HepG2 (cell line): ENCODE measurements around the gene SMIM38.

Experiments
- FIP1L1 ChIP-seq: fragments of 200-400 bp; formaldehyde crosslinking; IDR thresholded peaks from 2 replicates; pipeline ENCODE4 v1.6.1; 2018; ENCODE audit warnings: low read depth, mild to moderate bottlenecking, low read length, moderate library complexity, borderline replicate concordance; ENCODE audit not compliant: insufficient read depth
- HNRNPK ChIP-seq: fragments of 200-400 bp; formaldehyde crosslinking; IDR thresholded peaks from 2 replicates; pipeline ENCODE4 v1.6.1; 2018; ENCODE audit warnings: low read length, low read depth, moderate library complexity, mild to moderate bottlenecking; ENCODE audit not compliant: poor library complexity, severe bottlenecking
- KLF16 ChIP-seq, 2 experiments: sonication (generic) in 1 of 2; formaldehyde crosslinking in 1 of 2; IDR thresholded peaks; 2 replicates each; pipeline versions ENCODE4 v1.6.1 to v1.8.0; 2016 to 2023; ENCODE audit warnings: missing genetic modification reagents in 2 of 2, missing compliant biosample characterization in 1 of 2
- MAFF ChIP-seq: IDR thresholded peaks from 2 replicates; pipeline ENCODE4 v1.6.1; 2011; ENCODE audit warnings: low read depth, low read length, improper control_type of control experiment
- POLR2A ChIP-seq, 2 experiments: IDR thresholded peaks; 2 replicates each; pipeline ENCODE4 v1.6.1; 2011; ENCODE audit warnings: low read depth in 2 of 2, low read length in 2 of 2, mild to moderate bottlenecking in 1 of 2, moderate library complexity in 1 of 2; ENCODE audit not compliant: insufficient read depth in 1 of 2
- ZBTB21 ChIP-seq: sonication (generic); formaldehyde crosslinking; IDR thresholded peaks from 2 replicates; pipeline ENCODE4 v1.4.0; 2020; ENCODE audit warnings: missing genetic modification reagents
- ZNF138 ChIP-seq: sonication (generic); formaldehyde crosslinking; IDR thresholded peaks from 2 replicates; pipeline ENCODE4 v1.5.0; 2020; ENCODE audit warnings: mild to moderate bottlenecking, low read depth, missing genetic modification reagents
- ZNF776 ChIP-seq: sonication (generic); formaldehyde crosslinking; IDR thresholded peaks from 2 replicates; pipeline ENCODE4 v1.4.0; 2020; ENCODE audit warnings: mild to moderate bottlenecking, missing genetic modification reagents
- TF ChIP-seq, protein P1 (sequence below): sonication (generic); formaldehyde crosslinking; IDR thresholded peaks from 2 replicates; pipeline ENCODE4 v1.4.0; 2020; ENCODE audit warnings: mild to moderate bottlenecking, missing genetic modification reagents
- TF ChIP-seq, protein P2 (sequence below): sonication (generic); formaldehyde crosslinking; IDR thresholded peaks from 2 replicates; pipeline ENCODE4 v1.4.0; 2020; ENCODE audit warnings: mild to moderate bottlenecking, low read depth, missing genetic modification reagents
- TF ChIP-seq, protein P3 (sequence below): sonication (generic); formaldehyde crosslinking; IDR thresholded peaks from 2 replicates; pipeline ENCODE4 v1.5.0; 2020; ENCODE audit warnings: mild to moderate bottlenecking, missing genetic modification reagents, moderate library complexity
- TF ChIP-seq, protein P4 (sequence below): sonication (generic); IDR thresholded peaks from 2 replicates; pipeline ENCODE4 v1.6.1; 2016; ENCODE audit warnings: low read depth, borderline replicate concordance
- TF ChIP-seq, protein P5 (sequence below): sonication (generic); formaldehyde crosslinking; IDR thresholded peaks from 2 replicates; pipeline ENCODE4 v1.8.1; 2023; ENCODE audit warnings: mild to moderate bottlenecking, missing genetic modification reagents, borderline replicate concordance

DNA sequence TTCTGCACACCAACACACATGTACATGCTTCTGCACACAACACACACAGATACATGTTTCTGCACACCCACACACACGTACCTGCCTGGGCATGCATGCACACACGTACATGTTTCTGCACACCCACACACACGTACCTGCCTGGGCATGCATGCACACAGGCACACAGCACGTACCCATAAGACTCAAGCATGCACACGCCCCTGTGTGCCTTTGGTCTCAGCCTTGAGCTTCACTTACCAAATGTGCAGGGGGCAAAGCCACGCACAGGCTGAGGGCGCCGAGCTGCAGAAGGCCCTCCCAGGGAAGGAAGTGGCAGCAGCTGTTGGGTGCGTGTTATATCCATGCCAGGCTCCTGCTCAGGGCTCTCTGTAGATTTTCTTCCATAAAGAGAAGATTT lies 34.7 kb upstream of the SMIM38 start:
- TF ChIP-seq, protein P1, sequence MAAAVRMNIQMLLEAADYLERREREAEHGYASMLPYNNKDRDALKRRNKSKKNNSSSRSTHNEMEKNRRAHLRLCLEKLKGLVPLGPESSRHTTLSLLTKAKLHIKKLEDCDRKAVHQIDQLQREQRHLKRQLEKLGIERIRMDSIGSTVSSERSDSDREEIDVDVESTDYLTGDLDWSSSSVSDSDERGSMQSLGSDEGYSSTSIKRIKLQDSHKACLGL (CRISPR knock-in tag): no peak
- no peak for TF ChIP-seq ZNF138 (CRISPR knock-in tag)
- no peak for TF ChIP-seq ZNF776 (CRISPR knock-in tag)
- TF ChIP-seq KLF16 (CRISPR knock-in tag; IDR thresholded peaks at IDR 0.05): no peak
- TF ChIP-seq, protein P2, sequence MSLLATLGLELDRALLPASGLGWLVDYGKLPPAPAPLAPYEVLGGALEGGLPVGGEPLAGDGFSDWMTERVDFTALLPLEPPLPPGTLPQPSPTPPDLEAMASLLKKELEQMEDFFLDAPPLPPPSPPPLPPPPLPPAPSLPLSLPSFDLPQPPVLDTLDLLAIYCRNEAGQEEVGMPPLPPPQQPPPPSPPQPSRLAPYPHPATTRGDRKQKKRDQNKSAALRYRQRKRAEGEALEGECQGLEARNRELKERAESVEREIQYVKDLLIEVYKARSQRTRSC (CRISPR knock-in tag): no peak
- TF ChIP-seq FIP1L1: no peak
- no peak for TF ChIP-seq MAFF
- TF ChIP-seq HNRNPK: no peak
- TF ChIP-seq, protein P3, sequence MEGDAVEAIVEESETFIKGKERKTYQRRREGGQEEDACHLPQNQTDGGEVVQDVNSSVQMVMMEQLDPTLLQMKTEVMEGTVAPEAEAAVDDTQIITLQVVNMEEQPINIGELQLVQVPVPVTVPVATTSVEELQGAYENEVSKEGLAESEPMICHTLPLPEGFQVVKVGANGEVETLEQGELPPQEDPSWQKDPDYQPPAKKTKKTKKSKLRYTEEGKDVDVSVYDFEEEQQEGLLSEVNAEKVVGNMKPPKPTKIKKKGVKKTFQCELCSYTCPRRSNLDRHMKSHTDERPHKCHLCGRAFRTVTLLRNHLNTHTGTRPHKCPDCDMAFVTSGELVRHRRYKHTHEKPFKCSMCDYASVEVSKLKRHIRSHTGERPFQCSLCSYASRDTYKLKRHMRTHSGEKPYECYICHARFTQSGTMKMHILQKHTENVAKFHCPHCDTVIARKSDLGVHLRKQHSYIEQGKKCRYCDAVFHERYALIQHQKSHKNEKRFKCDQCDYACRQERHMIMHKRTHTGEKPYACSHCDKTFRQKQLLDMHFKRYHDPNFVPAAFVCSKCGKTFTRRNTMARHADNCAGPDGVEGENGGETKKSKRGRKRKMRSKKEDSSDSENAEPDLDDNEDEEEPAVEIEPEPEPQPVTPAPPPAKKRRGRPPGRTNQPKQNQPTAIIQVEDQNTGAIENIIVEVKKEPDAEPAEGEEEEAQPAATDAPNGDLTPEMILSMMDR (CRISPR knock-in tag): no peak
- TF ChIP-seq, protein P4, sequence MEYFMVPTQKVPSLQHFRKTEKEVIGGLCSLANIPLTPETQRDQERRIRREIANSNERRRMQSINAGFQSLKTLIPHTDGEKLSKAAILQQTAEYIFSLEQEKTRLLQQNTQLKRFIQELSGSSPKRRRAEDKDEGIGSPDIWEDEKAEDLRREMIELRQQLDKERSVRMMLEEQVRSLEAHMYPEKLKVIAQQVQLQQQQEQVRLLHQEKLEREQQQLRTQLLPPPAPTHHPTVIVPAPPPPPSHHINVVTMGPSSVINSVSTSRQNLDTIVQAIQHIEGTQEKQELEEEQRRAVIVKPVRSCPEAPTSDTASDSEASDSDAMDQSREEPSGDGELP: no peak
- TF ChIP-seq ZBTB21 (CRISPR knock-in tag): no peak
- no peak for TF ChIP-seq POLR2A (IDR thresholded peaks at IDR 0.05; ENCODE audit: insufficient read depth in 1 of 2, low read depth in 2 of 2, low read length in 2 of 2)
- TF ChIP-seq, protein P5, sequence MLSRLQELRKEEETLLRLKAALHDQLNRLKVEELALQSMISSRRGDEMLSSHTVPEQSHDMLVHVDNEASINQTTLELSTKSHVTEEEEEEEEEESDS (CRISPR knock-in tag): no peak
